ELR (cell line): Measurements from ENCODE around the gene PRDM5.
A peak's percentile ranks its signal among the peaks of the same experiment; 100 is the strongest.
"Not testable (repeated sequence)": the region's sequence is repeated elsewhere in the genome, so short reads cannot be mapped to it uniquely, and the experiment has no call there.

Experiments
- DNase-seq: peaks from one replicate; pipeline ENCODE4 v3.0.0-alpha.2; 2015; ENCODE audit warnings: low read depth

The PRDM5 gene

GRCh38 chr4:120753854-120754253 is 168.7 kb downstream of the PRDM5 start:
- DNase-seq = no peak

DNA sequence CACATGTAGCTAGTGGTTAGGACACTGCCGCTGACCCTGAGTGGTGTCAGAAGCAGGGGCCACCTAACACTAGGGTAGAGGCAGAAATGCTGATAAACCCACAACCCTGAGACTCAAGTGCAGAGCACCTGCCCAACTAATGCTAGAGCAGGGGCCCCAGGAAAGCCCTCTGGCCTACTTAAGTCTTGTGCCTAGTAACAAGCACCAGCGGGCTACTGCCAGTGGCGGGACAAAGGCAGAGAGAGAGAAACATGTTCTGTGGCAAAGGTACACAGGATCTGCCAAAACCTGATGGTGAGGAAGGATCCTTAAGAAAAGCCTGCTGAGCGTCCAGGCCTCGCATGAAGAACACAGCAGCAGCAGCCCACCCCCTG is 172.4 kb downstream of the PRDM5 start:
- no peak for DNase-seq

DNA sequence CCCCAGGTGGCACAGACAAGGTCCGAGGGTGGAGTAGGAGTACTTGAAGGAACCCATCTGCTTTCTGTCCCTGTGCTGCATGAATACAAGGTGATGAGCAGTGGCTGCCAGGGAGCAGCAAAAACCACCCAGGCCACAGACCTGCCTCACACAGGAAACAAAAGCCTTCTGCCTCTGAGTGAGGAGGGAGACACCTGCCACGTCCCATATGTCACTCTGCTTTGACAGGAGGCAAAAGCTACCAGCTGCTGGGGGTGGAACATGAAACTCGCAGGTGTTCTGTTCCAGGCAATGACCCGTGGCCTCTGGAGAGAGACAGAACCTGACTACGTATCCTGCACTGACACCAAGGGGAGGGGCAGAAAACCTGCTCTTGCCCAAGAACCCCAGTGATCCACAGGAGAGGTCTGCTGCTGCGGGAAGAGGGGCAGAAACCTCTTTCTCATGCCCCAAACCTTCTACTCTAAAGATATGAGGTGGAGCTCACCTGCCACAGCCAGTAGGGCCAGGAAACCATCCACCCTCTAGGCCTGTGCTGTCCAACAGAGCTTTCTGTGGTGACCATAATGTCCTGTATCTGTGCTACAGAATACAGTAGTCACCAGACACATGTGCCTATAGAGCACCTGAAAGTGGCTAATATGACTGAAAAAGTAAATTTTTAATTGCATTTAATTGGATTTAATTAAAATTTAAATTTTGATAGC is 172.9 kb downstream of the PRDM5 start:
- no peak for DNase-seq

DNA sequence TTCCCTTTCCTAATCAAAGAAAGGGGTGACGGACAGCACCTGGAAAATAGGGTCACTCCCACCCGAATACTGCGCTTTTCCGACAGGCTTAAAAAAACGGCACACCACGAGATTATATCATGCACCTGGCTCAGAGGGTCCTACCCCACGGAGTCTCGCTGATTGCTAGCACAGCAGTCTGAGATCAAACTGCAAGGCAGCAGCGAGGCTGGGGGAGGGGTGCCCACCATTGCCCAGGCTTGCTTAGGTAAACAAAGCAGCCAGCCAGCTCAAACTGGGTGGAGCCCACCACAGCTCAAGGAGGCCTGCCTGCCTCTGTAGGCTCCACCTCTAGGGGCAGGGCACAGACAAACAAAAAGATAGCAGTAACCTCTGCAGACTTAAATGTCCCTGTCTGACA is 180.9 kb downstream of the PRDM5 start:
- not testable (repeated sequence) for DNase-seq

GRCh38 chr4:120736312-120736711 is 186.2 kb downstream of the PRDM5 start:
- no peak for DNase-seq

- no peak for DNase-seq
Measured at GRCh38 chr4:120733968-120734367, 188.6 kb downstream of the PRDM5 start.

DNA sequence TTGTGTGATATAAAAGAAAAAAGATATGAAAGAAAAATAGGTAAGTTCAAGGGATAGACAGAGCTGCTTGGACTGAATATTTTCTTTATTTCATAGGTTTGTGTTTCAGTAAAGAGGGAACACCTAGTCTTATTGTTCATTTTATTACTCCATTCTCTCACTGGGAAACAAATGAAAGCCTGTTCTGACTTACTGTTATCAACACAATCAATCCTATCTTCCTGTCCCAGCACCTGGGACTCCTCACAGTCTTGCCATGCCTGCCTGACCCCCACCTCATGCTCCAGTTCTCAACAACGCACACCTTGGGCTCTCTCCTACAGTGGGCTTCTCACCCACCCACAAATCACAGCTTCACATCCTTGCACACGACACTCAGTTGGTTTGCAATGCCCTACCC is 189.5 kb downstream of the PRDM5 start:
- no peak for DNase-seq

GRCh38 chr4:120731561-120731960 is 191.0 kb downstream of the PRDM5 start:
- peak; percentile 18 for DNase-seq

- no peak for DNase-seq
Measured at GRCh38 chr4:120730777-120731320, 191.7 kb downstream of the PRDM5 start.

GRCh38 chr4:120728892-120729675 is 193.4 kb downstream of the PRDM5 start:
- DNase-seq = peak; percentile 2

GRCh38 chr4:120725639-120726580 is 196.6 kb downstream of the PRDM5 start:
- DNase-seq = no peak

DNA sequence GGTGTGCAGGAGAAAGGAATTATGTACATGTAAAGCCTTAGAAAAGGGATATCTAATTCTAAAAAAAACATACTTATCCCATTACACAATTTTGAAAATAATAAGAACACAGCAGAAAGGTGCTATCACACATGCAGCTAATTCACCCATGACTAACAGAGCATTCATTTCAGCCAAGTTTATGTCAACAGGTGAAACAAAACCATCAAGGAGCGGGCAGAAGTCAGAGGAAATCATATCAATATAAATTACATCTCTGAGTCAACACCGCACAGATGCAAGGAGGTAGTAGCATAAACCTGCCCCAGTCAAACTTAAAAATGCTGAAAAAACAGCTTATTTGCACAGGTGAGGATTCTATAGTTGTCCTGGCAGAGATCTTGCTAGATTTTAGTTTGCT is 197.9 kb downstream of the PRDM5 start:
- no peak for DNase-seq

DNA sequence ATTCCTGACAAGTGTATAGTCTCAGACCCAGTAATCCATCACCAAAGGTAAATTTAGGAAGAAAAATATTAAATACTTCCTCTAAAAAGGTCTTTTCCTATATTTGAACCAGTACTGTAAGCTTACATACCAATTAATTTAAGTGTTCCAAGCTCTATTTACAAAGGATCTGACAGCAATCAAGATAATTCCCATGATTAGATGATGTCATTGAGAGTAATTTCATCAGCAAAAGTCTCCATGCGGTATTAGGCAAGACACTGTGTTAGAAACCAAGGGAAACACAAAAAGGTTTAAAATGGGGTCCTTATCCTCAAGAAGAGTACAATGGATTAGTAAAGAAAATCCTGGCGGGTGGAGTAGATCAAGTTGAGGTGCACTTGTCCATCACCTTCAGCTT is 198.5 kb downstream of the PRDM5 start:
- no peak for DNase-seq

DNA sequence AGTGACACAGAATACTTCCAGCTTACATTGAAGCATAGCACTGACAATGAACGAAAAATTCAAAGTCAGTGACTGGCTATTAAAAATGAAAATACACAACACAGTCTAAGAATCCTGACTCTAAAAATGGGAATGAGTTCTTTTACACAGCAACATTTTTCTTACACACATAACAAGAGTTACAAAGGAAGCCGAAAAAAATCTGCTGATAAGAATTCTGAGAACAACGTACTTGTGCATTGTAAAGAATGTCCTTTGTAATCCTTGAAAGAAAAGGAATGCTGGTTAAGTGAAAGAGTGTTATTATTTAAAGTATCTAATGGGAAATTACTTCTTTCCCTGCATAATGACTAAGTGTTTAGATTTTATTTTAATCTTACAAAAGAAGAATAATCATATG is 199.4 kb downstream of the PRDM5 start:
- no peak for DNase-seq

- no peak for DNase-seq
Measured at GRCh38 chr4:120722655-120723054, 199.9 kb downstream of the PRDM5 start.

DNA sequence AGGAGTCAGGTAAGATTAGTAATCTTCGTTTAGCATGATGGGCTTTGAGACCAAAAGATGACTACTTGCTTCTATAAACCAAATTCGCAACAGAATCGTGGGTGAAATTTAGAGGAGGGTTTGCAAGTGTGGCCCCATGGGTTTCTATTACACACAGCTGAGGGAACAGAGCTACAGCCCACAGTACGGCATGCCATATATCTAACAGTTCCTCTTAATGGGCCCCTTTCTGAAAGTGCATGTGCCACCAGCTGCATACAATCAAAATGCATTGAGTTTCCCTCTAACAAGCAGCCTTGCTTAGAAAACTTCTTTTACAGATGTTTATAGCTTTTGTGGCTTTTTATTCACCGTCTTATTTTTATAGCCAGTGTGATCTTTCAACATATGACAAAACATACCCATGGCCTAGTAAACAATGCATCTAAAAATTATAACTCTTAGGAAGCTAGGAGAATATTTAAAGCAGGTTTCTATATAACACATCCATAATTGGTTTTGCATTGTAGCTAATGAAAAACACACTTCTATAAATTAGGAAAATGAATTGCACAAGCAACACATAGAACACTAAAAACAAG is 202.1 kb downstream of the PRDM5 start:
- DNase-seq = no peak

GRCh38 chr4:120718979-120719566 is 203.5 kb downstream of the PRDM5 start:
- peak; percentile 54 for DNase-seq

GRCh38 chr4:120716346-120716745 is 206.2 kb downstream of the PRDM5 start:
- no peak for DNase-seq

DNA sequence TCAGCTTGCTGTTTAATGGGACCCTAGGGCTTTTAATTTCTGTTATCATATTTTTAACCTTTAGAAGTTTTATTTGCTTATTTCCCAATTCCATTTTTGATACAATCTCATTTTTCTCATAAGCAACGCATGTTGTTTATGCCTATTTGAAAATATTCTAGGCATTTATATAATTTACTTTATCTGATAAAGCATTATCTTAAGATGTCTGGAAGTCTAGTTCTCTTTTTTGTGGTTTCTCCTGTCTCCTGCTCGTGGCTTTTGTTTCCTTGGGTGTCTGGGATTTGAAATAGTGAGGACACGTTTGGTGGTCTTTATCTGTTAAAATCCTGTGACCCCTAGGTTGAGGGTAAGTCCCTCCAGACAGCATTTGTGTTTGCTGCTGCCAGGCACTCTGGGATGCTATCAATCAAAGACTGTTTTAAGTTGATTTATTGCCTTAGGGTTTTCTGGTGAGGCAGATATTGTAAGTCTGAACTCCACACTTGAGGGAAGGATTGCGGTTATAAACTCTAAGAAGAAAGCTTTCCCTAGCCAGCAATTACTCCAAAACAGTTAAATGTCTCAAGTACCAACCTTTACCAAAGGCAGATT is 208.0 kb downstream of the PRDM5 start:
- DNase-seq = no peak

DNA sequence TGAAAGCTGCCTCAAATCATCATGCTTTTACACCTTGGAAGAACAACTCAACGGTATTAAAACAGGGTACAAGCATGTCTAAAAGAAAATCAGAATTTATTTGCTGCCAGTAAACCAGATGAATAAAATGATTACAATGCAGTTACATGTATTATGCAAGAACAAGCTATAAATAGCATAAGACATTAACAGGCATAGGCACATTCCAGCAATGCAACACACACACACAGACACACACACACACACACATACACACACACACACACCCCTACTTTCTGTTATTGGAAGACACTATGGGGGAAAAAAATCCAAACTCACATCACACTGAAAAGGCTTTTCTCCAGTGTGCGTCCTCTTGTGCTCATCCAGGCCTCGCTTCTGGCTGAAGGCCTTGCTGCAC is 212.5 kb downstream of the PRDM5 start:
- no peak for DNase-seq

DNA sequence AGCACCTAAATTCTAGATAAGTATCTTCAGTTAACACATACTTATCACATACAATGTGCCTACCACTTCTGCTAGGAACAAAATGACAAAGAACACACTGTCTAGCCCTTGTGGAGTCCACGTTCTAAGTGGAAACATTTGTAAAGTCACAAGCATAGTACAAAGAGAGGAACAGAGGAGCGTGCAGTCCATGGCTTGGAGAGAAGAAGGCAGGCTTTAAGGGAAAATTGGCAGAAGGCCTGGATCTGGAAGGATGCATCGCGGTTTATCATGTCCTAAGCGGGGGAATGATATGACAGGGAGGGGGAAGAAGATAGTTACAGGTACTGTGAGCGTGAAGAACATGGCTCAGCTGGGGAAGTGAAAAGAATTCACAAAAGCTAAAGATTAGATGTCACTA is 218.0 kb downstream of the PRDM5 start:
- no peak for DNase-seq
